Osteoblast (primary cell): ENCODE measurements around the gene MICAL3. TPM values are rescaled to one million over a fixed set of nuclear protein-coding genes. Genes with fewer than 3 reads are reported as not detected.

Experiments
- DNase-seq: peaks from one replicate; pipeline ENCODE4 v3.0.0; 2011; ENCODE audit warnings: low spot score, mixed read lengths; ENCODE audit not compliant: insufficient read length; ENCODE audit errors: missing footprints
- H2AFZ ChIP-seq: 2 replicates; pipeline ENCODE4 v1.6.0; 2011; ENCODE audit warnings: mild to moderate bottlenecking, low read length
- H3K27ac ChIP-seq: 2 replicates; pipeline ENCODE4 v1.5.1; 2011; ENCODE audit warnings: mild to moderate bottlenecking, low read depth, low read length, moderate library complexity
- H3K27me3 ChIP-seq: 2 replicates; pipeline ENCODE4 v1.6.0; 2012; ENCODE audit warnings: mild to moderate bottlenecking, control low read depth, inconsistent platforms, low read length, moderate library complexity; ENCODE audit not compliant: insufficient read depth
- H3K36me3 ChIP-seq: 2 replicates; pipeline ENCODE4 v1.5.1; 2011; ENCODE audit warnings: mild to moderate bottlenecking, low read length, control low read depth, moderate library complexity; ENCODE audit not compliant: insufficient read depth
- H3K4me1 ChIP-seq: 2 replicates; pipeline ENCODE4 v1.5.1; 2011; ENCODE audit warnings: mild to moderate bottlenecking, low read length, control low read depth, moderate library complexity; ENCODE audit not compliant: insufficient read depth
- H3K4me2 ChIP-seq: 2 replicates; pipeline ENCODE4 v1.6.0; 2011; ENCODE audit warnings: mild to moderate bottlenecking, low read length; ENCODE audit not compliant: insufficient read depth
- H3K4me3 ChIP-seq: fragments of 200-600 bp; sonication (generic); 3 replicates; pipeline ENCODE4 v1.5.1; 2012; ENCODE audit warnings: mild to moderate bottlenecking, low read length, inconsistent platforms; ENCODE audit not compliant: insufficient read depth
- H3K79me2 ChIP-seq: 2 replicates; pipeline ENCODE4 v1.6.0; 2012; ENCODE audit warnings: mild to moderate bottlenecking, low read length, control low read depth, inconsistent platforms; ENCODE audit not compliant: insufficient read depth
- H3K9me3 ChIP-seq: 2 replicates; pipeline ENCODE4 v1.5.1; 2011; ENCODE audit warnings: low read depth, low read length, control low read depth
- H4K20me1 ChIP-seq: 2 replicates; pipeline ENCODE4 v1.6.0; 2012; ENCODE audit warnings: mild to moderate bottlenecking, low read length, control low read depth; ENCODE audit not compliant: insufficient read depth
- total RNA-seq: library from RNA; depleted of rRNA; stranded (reverse); fragments of >200 nt; gene quantifications from 2 replicates; pipeline ENCODE4 v1.2.3, GENCODE V29; 2012
- TF ChIP-seq, protein P1 (sequence below): IDR thresholded peaks from 2 replicates; pipeline ENCODE4 v1.5.1; 2011; ENCODE audit warnings: mild to moderate bottlenecking, low read depth, low read length, moderate library complexity; ENCODE audit errors: extremely low read depth

Gene MICAL3
- total RNA-seq, 1 donor = 35.1 TPM

GRCh38 chr22:18058371-18059093 is 34.2 kb upstream of the MICAL3 start:
- Histone ChIP-seq H3K27ac (no peak overlapping the region), H3K79me2 (no peaks in the 10 kb centered on the region), H3K4me3 (no peak overlapping the region), H4K20me1 (no peaks in the 10 kb centered on the region), H3K4me1 (peaks cover 33% of the 10 kb centered on the region), H2AFZ (no peak overlapping the region), H3K36me3 (no peaks in the 10 kb centered on the region), H3K4me2 (no peak overlapping the region), H3K27me3 (no peaks in the 10 kb centered on the region), H3K9me3 (no peaks in the 10 kb centered on the region)
- TF ChIP-seq, protein P1, sequence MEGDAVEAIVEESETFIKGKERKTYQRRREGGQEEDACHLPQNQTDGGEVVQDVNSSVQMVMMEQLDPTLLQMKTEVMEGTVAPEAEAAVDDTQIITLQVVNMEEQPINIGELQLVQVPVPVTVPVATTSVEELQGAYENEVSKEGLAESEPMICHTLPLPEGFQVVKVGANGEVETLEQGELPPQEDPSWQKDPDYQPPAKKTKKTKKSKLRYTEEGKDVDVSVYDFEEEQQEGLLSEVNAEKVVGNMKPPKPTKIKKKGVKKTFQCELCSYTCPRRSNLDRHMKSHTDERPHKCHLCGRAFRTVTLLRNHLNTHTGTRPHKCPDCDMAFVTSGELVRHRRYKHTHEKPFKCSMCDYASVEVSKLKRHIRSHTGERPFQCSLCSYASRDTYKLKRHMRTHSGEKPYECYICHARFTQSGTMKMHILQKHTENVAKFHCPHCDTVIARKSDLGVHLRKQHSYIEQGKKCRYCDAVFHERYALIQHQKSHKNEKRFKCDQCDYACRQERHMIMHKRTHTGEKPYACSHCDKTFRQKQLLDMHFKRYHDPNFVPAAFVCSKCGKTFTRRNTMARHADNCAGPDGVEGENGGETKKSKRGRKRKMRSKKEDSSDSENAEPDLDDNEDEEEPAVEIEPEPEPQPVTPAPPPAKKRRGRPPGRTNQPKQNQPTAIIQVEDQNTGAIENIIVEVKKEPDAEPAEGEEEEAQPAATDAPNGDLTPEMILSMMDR = no peak
- no peak for DNase-seq

DNA sequence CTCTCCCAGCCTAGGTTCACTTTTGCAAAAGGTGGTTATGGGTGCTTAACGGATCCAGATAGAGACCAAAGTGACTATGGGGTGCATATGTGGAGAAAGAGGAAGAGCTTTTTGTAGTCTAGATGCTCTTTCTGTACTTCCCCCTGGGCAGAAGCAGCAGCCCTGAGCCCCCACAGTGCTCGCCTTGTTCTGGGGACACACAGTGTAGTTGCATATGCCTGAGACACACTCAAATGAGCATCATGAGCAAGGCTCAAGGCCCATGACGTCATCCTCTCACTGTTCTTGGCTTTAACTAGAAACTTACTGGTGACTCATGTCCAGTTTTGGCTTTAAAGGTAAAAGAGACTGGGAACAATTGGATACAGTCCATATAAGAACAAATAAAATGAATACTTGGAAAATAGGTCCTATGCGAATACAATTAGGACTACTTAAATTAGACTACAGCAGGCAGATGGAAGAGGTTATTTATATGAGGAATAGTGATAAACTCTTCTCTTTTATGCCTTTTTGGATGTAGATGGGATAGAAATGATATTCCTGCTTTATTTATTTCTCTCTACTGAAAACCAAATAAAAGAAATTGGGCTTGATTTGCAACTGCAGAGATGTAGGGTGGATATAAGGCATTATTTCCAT is 33.3 kb upstream of the MICAL3 start:
- TF ChIP-seq, protein P1 = no peak
- Histone ChIP-seq H2AFZ (no peak overlapping the region), H4K20me1 (no peaks in the 10 kb centered on the region), H3K4me3 (no peak overlapping the region), H3K4me1 (peaks cover 33% of the 10 kb centered on the region), H3K27me3 (no peaks in the 10 kb centered on the region), H3K9me3 (no peaks in the 10 kb centered on the region), H3K36me3 (no peaks in the 10 kb centered on the region), H3K4me2 (no peak overlapping the region), H3K79me2 (no peaks in the 10 kb centered on the region), H3K27ac (peak overlapping the region; percentile 14)
- DNase-seq = peak; percentile 97

GRCh38 chr22:18056807-18057474 is 32.6 kb upstream of the MICAL3 start:
- H2AFZ ChIP-seq = peak overlapping the region; percentile 2
- no peaks in the 10 kb centered on the region for H4K20me1 ChIP-seq
- H3K36me3 ChIP-seq = no peaks in the 10 kb centered on the region
- H3K4me2 ChIP-seq = no peak overlapping the region
- TF ChIP-seq, protein P1 = no peak
- no peaks in the 10 kb centered on the region for H3K27me3 ChIP-seq
- H3K79me2 ChIP-seq = no peaks in the 10 kb centered on the region
- no peaks in the 10 kb centered on the region for H3K9me3 ChIP-seq
- peak overlapping the region; percentile 59 for H3K27ac ChIP-seq
- no peak overlapping the region for H3K4me3 ChIP-seq
- H3K4me1 ChIP-seq = peaks cover 32% of the 10 kb centered on the region
- no peak for DNase-seq

DNA sequence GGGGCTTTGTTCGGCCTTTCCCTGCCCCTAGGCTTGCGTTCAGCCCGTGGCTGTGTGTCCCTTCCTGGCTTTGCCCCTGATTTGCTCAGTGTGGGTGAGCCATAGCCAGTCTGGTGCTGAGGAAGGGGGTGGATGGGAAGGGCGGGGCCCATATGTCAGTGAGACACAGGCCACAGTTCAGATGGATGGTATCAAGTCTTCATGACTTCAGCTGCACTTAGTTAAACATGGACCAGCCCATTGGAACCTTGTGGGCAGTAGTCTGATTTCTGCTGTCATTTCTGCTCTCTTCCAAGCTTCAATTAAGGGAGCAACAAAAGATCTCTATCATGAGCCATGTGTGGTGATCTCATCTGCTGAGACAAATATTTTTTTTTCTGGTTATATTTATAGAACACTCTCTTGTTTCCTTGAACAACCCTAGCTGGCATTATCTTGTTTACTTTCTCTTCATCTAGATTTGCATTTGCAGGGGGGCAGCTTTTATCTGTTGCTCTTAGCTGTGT is 31.9 kb upstream of the MICAL3 start:
- H3K36me3 ChIP-seq = no peaks in the 10 kb centered on the region
- H2AFZ ChIP-seq = peak overlapping the region; percentile 82
- no peaks in the 10 kb centered on the region for H4K20me1 ChIP-seq
- H3K27ac ChIP-seq = peak overlapping the region; percentile 59
- no peaks in the 10 kb centered on the region for H3K9me3 ChIP-seq
- H3K79me2 ChIP-seq = no peaks in the 10 kb centered on the region
- H3K4me2 ChIP-seq = peak overlapping the region; percentile 12
- peaks cover 25% of the 10 kb centered on the region for H3K4me1 ChIP-seq
- DNase-seq = peak; percentile 97
- TF ChIP-seq, protein P1 = no peak
- no peak overlapping the region for H3K4me3 ChIP-seq
- H3K27me3 ChIP-seq = no peaks in the 10 kb centered on the region
